Right renal pelvis (tissue), 4 donors: ENCODE data around the gene NUDCD3. TPM values are rescaled to one million over a fixed set of nuclear protein-coding genes. Genes with fewer than 3 reads are reported as not detected.

Source experiments
- DNase-seq, 4 donors: peaks; one replicate each; pipeline ENCODE4 v3.0.0-alpha.2; 2013; ENCODE audit warnings: low read depth in 4 of 4, low spot score in 3 of 4, missing footprints in 1 of 4
- polyA plus RNA-seq, 4 donors: library from polyadenylated mRNA; unstranded; fragments of 120-200 nt; gene quantifications; one replicate each; pipeline ENCODE4 v1.2.1, GENCODE V29; 2013; ENCODE audit not compliant: insufficient read length in 4 of 4

Gene NUDCD3
- polyA plus RNA-seq, 4 donors = 82.1 to 87.9 (median 84.6) TPM

DNA sequence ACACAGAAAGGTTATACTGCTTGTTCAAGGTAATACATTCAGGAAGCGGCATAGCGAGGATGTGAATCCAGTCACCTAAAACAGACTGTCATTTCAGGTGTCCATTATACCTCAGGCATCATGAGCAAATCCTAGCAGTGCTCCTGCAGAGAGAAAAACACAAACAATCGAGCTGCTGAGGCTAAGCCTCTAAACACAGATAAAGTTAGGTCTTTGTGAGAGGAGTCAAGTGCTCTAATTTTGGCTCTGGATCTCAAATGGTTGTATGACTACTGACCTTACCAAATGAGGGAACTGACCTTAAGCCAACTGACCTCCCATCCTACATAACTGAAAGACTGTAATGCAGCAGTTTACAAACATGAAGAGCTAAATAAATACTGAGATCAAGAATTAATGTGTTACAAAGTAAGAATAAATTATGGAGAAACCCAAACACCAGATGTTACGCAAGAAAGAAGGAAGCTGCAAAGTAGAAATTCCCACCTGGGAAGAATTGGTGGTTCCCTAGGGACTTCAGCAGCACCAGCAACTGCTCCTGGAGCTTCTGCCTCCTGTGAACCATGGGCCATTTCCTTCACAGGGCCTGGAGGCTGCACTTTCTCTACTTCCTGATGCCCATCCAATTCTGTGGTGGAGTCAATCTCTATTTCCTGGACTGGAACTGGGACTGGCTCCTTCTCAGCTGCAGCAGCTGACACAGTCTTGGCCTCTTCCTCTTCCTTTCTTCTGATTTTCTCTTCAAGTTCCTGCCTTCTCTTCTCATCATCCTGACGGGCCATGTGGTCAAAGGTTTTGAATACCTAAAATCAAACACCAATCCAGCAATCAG is 5.8 kb downstream of the NUDCD3 start:
- DNase-seq = no peak

DNA sequence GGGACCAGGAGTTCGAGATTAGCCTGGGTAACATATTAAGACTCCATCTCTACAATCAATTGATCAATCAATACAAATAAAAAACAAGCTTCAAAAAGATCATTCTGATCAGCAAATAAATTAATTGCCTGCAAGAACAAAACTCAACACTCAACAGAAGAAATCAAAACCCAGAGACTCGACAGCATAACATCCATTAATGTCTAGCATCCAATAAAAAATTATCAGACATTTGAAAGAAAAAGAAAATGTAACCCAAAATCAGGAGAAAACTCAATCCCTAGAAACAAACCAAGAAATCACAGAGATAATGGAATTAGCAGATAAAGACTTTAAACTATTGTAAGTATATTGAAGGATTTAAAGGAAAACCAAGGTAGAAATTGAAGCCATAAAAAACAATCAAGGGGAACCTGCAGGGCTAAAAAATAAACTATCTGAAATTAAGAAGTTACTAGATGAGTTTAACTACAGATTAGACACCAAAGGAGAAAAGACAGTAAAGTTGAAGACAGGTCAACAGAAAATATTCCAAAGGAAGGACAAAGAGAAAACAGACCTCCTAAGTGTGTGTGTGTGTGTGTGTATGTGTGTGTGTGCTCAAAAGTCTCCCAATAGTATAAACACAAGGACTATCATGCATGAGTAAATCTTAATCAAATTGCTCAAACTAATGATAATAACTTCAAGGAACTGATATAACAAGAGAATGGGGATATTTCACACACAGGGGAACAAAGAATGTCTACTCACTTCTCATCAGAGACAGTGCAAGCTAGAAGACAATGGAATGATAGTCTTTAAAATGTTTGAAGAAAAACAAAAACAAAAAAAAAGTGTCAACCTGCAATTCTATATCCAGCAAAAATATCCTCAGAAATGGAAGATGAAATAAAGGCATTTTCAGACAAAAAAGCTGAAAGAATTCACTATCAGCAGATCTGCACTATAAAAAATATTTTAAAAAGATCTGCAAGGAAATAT is 7.7 kb downstream of the NUDCD3 start:
- no peak for DNase-seq

DNA sequence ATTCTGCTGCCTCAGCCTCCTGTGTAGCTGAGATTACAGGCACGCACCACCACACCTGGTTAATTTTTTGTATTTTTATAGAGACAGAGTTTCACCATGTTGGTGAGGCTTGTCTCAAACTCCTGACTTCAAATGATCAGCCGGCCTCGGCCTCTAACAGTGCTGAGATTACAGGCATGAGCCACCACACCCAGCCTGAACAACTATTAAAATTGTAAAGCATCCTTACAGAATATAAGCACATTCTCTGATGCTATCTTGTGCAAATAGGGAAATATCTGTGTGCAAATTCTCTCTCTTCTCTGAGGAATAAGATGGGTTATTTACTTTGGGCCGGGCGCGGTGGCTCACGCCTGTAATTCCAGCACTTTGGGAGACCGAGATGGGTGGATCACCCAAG is 12.5 kb downstream of the NUDCD3 start:
- DNase-seq = no peak

DNA sequence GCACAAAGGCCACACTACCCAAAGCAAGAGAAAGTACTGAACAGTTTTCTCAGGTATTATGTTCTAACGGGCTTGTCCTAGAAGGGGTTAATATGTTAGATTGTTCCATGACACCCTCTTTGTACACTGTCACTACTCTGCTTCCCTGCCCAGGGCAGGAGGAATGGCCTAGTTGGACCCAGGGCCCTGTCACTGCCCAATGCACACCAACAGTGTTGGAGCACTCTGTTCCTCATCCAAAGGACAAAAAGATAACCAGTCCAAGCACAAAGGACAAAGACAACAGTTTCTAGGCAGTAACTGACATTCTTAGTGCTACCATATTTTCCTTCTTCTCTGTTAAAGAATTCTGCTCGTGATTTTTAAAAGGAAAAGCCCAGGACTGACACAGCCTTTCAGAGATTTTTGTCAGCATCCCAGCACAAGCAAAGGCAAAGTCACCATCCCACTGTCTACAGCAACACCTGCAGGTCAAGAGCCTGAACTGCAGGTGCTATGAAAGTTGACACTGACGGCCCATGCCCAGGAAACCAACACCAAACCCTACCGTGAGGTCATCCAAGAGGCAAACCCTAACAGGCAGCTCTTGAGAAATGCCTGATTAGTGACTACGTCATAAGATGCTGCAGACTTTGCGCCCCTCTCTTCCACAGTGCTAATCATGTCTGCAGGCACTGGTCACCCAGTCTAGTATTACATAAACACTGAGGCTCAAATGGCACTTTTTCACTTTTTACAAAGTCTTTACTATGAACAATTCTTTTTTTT is 13.2 kb downstream of the NUDCD3 start:
- DNase-seq = peak; percentile 35 to 45 (median 40)

DNA sequence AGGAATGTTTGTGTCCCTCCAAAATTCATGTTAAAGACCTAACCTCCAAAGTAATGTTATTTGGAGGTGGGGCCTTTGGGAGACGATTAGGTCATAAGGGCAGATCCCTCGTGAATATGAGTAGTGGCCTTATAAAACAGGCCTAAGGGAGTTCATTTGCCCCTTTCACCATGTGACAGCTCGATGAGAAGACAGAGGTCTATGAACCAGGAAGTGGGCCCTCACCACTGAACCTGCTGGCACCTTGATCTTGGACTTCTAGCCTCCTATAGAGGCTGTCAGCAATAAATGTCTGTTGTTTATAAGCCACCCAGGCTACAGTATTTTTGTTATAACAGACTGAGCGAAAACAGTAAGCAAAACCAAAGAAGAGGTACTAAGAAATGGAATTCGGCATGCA is 14.1 kb downstream of the NUDCD3 start:
- no peak for DNase-seq

DNA sequence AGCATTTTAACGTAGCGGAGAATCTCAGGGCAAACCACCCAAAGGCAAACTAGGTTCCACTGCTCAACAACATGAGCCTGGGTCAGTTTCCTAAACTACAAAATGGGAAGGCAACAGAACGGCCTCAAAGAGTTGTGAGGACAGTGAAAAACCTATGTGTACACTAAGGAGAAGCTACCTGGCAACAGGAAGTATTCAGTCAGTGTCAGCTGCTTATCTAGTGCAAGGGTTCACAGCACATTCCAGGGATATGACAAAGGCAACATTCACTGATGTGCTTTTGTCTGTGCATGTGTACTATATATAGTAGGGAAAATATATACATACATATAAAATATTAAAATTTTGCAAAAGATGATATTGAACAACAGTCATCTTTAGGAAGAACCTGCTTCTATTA is 17.2 kb downstream of the NUDCD3 start:
- DNase-seq = no peak

DNA sequence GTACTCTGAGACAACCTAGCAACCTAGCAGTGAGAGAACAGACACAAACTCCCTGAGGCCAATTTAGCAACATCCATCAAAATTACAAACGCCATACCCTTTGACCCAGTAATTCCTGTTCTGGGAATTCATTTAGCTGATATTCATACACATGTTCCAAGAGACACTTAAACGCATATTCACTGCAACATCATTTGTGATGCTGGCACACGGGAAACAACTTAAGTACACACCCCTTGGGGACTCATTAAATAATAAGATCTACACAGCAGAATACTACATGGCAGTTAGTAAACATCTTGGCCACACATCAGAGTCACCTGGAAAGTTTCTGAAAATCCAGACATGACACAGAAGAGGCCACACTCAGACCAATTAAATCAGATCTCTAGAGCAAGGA is 17.6 kb downstream of the NUDCD3 start:
- no peak for DNase-seq

DNA sequence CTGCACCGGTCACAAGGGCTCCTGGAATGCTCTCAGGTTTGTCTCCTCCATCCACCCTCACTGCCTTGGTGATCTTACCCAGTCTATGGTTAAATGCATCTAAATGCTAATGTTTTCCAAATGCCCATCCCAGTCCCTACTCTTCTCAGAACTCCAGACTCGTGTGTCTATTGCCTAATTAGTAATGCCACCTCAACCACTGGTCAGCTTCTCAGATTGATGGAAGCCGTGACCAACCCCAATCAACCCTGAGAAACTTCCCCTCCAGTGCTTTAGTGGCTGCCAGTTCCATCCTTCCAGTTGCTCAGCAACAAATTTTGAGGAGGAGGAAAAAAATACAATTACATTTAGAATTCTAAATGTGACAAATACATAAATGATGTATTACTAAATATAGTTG is 18.6 kb downstream of the NUDCD3 start:
- no peak for DNase-seq

DNA sequence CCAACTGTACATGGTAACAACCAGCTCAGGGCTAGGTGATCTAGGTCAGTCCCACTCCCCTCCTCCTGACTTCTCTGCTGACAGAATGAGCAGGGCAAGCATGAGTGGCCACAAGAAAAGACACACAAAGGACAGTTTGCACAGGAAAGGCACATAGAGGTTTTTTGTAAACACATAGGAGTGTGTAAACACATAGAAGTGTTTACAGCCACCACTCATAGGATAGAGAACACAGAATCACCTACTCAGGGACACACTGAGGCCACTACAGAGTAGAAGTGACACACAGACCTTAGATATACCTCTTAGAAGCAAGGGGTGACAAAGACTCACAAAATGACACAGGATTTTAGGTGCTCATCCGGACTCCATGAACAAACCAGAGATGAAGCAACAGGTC is 19.0 kb downstream of the NUDCD3 start:
- no peak for DNase-seq

DNA sequence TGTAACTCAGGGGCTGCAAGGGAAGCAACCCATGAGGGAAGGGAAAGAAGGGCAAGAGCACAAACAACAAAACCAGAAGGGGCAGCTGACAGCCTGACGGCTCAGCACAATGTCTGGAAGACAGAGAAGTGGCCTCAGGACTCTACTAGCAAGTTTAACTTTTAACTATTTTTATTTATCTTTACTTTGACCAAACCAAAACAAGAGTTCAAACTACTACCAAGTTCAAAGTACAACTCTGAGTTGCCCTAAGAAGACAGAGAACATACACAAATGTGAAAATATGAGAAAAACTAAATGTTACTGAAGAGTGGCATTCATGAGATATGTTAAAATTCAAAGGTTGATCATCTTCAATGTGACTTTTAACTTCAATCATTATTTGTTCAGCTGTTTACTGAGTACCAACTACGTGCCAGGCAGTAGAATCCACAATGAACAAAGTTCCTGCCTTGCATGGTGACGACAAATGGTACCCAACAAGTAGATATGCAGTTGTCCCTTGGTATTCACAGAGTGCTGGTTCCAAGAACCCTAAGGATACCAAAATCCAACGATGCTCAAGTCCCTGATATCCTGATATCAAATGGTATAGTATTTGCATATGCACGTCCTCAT is 19.7 kb downstream of the NUDCD3 start:
- DNase-seq = no peak

DNA sequence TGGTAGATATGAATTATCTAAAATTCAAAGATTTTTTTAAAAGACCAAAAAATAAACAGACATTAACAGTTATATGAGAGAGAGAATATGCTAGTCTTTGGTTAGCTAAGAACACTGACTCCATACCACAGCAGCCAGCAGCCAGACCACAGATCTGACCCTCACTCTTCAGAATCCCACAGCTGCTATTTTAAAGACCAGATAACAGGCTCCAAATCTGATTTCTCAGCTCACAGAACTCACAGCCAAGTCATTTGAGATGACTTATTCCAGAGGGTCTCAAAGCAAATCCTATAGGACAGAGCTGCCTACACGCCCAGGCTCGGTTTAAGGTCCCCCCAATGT is 20.4 kb downstream of the NUDCD3 start:
- no peak for DNase-seq

DNA sequence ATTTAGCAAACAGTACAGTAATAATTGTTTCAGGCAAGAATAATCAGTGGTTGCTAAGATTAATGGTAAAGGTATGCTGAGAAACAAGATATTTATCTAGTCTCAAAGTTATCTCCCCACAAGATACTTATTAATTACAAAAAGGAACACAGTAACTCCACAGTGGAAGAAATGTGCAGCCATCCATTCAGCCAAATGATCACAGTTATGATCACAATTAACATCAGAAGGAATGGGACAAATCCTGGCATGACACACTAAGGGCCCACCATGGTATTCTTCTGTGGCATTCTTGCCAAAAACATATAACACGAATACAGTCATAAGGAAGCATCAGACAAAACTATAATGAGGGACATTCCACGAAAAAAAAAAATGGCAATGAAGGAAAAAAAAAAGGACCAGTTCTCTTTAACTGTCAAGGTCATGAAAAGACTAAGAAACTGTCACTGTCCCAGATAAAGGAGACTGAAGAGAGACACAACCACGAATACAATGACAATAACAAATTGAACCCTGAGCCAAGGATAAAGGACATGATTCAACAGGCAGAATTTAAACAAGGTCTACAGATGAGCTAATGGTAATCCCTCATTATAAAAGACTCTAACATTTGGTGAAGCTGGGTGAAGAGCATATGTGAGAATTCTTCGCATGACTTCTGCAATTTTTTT is 20.9 kb downstream of the NUDCD3 start:
- DNase-seq = no peak

DNA sequence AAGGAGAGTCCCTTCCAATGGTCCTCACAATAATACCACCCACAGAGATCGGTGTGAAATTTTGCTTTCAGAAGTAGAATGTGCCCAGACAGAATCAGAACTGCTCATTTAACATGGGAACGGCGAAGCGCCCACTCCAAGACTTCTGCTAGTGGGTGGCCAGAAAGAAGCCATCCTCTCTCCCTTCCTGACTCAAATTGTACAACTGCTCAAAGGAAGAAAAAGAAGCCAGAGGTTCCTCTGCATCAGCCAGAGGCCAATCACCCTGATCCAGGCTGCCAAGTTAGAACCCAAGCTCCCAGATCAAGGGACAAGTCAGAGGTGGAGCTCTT is 23.3 kb downstream of the NUDCD3 start:
- no peak for DNase-seq

DNA sequence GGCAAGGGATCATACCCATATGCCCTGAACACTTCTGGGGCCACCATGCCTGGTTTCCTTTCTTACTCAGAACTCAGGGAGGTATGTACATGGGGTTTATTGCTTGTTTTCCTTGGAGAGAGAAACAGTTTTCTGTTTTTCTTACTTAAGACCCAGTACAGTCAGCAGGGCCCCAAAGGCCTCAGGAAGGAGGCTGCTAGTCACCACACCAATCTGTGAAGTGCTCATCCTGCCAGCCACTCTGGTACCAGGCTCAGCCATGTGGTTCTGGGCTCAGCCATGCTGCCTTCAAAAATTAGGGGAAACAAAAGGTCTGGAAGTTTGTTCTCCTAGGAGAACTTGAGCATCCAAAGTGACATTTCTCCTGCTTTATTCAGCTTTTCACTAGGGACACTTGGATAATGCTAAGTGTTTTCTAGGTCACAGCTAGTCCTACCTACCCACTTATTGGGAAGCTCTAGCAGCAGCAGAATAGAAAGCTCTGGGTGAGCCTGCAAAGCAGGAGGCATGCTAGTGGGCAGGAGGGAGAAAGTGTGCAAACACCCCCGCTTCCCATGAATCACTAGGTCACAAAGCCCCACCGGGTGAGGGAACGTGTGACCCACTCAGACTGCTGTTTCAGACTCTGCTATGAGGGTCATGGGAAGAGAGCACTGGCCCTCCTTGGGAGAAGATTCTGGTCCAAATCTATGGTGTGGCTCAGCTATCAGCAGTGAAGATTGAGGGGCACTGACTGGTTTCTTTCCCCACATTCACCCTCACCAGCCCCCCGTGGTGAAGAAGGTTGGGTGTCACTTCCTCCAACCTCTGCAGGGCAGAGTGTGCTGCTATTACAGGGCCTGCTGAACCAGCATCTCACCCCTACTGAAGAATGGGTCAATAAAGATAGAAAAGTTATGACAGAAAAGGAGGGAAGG is 23.9 kb downstream of the NUDCD3 start:
- DNase-seq = no peak

DNA sequence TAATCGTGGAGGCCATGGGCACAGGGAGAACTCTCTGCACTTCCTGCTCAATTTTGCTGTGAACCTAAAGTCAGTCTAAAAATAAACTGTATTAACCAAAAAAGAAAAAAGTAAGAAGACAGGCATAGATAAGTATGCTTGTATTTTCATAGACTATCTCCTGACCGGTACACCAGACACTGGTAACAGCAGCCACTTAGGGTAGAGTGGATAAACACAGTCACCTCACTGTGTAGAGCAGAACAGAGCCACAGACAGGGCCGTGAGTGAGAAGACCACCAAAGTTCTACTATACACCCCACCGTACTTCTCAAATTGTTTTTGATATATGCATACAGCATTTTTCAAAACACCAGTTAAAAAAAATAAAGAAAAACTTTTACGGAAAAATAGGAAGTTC is 25.0 kb downstream of the NUDCD3 start:
- no peak for DNase-seq

DNA sequence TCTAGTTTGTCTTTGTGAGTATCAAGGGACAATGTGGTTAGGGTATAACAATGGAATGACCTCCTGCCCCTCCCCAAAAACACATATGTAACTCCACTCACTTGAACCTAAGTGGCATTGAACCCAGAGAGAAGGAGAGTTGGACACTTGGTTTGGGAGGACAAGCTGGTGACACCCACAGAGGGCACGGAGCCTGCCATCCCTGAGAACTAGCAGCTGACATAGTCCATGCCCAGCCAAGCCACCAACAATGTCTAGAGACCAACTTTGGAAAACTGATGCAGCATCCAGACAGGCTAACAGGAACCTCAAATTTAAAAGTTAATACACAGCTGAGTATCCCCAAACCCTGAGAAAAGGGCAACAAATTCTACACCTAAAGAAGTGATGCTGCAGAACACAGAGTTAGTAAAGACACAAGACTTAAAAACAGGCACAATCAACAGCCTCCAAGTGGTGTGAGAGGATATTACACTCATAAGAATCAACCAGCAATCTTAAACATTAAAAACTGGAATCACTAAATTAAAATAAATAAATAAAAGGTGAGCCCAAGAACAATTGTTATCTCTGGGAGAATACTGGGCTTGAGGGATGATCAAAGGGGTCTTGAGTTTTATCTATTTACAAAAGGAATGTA is 27.2 kb downstream of the NUDCD3 start:
- no peak for DNase-seq

DNA sequence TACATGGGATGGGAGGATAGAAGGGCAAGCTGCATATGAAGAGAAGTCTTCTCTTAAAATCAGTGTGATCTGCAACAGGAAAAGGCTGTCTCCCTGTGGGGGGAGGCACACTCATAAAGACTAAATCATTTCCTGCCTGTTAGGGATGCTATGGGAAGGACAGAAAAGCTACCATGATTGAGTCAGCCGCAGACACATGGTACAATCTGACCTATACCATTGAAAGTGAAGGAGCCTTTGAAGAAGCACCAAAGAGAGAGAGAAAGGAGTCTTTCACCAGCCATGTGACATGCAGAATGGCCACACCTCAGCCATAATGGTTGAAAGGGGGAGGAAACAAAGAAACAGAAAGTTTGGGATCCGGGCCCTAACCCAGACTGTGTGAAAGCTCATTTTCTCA is 29.1 kb downstream of the NUDCD3 start:
- no peak for DNase-seq

DNA sequence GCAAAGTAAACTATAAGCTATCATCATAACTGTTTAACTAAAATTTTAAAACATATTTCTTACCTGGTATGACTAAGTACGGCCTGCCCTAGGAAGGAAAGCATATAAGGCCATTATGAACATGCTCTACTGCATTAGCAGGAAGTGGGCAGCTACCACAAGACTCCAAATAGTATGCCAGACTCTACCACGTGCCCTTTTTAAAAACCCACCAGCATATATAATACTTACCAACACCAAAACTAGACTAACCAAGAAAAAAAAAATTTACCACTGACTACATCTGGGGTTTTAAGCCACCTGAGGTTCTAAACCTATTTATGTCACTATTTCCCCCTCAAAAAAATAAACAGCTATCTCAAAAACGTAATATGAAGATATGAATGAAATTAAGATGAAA is 30.1 kb downstream of the NUDCD3 start:
- no peak for DNase-seq

DNA sequence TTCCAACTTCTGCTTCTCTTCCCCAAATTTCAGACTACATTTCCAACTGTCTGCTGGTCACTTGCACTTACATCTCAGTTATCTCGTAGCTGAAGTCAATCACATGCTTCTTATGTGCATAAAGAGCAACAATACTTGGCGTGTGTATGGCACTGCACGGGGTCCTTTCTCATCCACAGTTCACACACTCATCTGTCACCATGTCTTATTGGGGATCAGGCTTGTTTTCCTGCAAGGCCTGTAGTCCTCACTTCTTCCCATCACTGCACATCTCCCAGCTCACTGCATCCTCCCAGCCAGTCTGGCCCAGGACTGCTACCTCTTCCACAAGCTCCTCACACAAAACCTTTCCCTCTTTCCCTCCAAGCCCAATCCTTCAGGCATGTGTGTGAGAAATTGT is 35.3 kb downstream of the NUDCD3 start:
- DNase-seq = no peak
